ENCODE data around the gene RASL10A.
"Not testable (repeated sequence)": the region's sequence is repeated elsewhere in the genome, so short reads cannot be mapped to it uniquely, and the experiment has no call there.

RASL10A gene, protein sequence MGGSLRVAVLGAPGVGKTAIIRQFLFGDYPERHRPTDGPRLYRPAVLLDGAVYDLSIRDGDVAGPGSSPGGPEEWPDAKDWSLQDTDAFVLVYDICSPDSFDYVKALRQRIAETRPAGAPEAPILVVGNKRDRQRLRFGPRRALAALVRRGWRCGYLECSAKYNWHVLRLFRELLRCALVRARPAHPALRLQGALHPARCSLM

GRCh38 chr22:29315286-29316140 lies at the start of gene RASL10A:
Gene RASL10A, minus strand, starts transcription at chr22:29315697. Its CDS starts 451 bp downstream, at chr22:29315246.
- no peak for DNase-seq

GRCh38 chr22:29359469-29359868 lies 44.0 kb upstream of the RASL10A start:
- DNase-seq: no peak

DNA sequence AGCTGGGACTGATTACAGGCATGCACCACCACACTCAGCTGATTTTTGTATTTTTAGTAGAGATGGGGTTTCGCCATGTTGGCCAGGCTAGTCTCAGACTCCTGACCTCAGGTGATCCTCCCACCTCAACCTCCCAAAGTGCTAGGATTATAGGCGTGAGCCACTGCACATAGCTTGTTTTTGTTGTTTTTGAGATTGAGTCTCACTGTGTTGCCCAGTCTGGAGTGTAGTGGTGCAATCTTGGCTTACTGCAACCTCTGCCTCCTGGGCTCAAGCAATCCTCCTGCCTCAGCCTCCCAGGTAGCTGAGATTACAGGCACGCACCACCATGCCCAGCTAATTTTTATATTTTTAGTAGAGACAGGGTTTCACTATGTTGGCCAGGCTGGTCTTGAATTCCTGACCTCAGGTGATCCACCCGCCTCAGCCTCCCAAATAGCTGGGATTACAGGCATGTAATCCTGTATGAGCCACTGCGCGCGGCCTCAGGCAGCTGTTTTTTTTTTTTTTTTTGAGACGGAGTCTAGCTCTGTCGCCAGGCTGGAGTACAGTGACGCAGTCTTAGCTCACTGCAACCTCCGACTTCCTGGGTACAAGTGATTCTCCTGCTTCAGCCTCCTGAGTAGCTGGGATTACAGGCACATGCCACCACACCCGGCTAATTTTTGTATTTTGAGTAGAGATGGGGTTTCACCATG lies 41.8 kb upstream of the RASL10A start:
- DNase-seq: not testable (repeated sequence)

- DNase-seq: no peak
These were observed 38.4 kb upstream of the RASL10A start for GRCh38 chr22:29353860-29354259.

- DNase-seq: no peak
These were observed 37.8 kb upstream of the RASL10A start for GRCh38 chr22:29353286-29353685.

DNA sequence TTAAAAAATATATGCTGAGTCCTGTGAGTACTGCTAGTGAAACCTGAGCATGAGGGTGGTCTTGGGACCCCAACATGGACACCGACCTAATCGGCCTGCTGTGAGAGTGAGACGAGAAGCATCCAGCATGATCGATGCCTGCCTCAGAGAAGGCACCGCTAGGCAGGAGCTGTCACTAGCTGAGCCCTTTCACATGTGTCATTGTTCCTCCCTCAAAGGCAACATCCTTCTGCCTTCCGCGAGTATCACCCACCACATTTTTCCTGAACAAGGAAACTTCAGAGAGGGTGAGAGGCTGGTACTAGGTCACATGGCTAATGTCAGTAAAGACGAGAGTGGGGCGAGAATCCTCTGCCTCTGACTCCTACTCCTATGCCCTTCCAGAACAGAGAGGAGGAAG lies 37.3 kb upstream of the RASL10A start:
- no peak for DNase-seq

GRCh38 chr22:29351891-29352290 lies 36.4 kb upstream of the RASL10A start:
- no peak for DNase-seq

GRCh38 chr22:29351042-29351441 lies 35.5 kb upstream of the RASL10A start:
- no peak for DNase-seq

DNA sequence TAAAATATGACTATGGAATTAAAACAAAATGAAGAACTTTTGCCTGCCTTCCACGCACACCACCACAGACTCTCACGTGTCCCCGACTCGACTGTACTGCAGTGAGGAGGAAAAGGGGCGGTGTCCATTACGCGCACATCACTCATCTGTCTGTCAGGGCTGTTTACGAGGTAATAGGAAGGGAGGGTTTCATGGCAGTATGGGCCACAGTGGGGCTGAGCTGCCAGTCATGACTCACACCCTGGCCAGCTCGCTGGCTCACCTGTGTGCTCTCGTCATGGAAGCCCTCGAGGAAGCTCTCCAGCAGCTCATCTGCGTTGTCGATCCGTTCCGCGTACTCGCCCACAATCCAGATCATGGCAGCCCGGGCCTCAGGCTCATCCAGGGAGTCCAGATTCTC lies 33.5 kb upstream of the RASL10A start:
- no peak for DNase-seq

DNA sequence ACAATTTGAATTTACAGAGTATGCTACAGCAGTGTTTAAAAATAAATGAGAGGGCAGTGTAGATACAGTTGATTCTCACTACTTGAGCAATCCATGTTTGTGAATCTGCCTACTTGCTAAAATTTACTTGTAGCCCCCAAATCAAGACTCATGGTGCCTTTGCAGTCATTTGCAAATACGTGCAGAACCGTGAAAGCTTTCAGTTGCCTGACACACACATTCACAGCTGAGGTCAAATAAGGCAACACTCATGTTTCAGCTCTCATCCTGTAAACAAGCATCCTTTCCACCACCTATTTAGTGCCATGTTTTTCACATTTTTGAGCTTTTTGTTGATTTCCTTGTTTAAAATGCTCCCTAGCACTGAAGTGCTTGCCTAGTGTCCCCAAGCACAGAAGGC lies 32.5 kb upstream of the RASL10A start:
- DNase-seq: no peak

DNA sequence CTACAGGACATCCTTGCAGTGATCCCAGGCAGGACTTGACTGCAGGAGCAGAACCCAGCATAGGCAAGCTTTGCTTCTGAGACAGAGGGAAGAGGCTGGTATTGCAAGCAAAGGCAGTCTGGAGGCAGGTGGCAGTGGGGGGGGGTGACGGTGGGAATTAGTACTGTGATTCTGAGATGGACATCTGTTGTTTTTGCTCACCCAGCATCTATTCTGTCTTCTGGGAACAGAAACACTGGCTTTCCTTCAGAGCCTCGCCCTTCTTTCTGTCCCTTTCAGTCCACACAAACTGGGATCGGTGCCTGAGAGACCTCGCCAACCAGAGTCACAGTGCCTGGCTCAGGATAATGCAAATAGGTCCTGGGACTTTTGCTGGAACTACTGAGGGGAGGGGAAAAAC lies 31.2 kb upstream of the RASL10A start:
- no peak for DNase-seq

GRCh38 chr22:29345932-29346331 lies 30.4 kb upstream of the RASL10A start:
- DNase-seq: no peak

- DNase-seq: not testable (repeated sequence)
These were observed 29.4 kb upstream of the RASL10A start for GRCh38 chr22:29344889-29345288.

DNA sequence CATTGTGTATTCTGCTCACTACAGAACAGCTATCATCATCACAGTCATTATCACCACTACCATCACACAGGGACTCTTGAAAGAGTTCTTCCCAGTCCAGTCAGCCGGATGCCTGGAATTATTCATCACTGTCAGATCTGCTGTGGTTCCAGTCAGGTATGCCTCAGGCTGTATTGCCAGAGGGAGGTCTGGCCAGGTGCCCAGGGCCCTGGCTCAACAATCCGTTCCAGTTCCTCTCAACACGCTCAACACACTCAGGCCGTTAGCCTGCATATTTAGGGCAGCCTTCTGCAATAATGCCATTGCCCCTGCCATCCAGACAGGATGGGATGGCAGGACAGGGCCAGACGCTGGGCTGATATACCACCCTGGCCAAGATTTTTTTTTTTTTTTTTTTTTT lies 28.6 kb upstream of the RASL10A start:
- DNase-seq: no peak

GRCh38 chr22:29343313-29343805 lies 27.9 kb upstream of the RASL10A start:
- no peak for DNase-seq

DNA sequence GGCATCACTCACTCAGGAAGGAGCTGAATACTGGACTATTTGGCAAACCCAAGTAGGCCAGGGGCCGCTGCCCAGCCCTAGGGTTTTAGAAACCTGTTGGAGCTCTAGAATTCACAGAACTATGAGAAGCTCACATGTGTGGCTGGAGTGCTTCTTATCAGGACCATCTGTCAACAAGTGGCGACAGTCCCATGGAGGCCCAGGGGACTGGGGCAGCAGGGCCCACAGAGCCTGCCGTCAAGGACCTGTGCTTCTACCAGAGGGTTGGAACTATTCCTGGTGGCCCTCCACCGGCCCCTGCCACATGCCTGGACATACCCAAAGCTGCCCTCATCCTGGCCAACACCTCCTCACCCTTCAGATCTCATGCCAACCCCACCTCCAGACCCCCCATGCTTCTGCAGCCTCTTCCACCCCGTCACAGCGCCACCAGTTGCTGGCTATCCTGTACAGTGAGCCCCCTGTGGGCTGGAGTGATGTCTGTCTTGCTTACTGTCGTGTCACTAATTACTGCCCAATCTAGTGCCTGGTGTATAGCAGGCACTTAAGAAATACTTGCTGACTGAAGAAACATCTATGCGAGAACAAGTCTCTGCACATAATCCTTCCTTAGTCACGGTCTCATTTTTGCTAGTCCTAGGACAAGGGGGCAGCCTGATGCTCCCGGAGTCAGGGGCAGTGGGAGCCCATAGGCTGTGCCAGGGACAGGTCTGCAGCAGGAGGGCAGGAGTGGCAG lies 27.2 kb upstream of the RASL10A start:
- no peak for DNase-seq

DNA sequence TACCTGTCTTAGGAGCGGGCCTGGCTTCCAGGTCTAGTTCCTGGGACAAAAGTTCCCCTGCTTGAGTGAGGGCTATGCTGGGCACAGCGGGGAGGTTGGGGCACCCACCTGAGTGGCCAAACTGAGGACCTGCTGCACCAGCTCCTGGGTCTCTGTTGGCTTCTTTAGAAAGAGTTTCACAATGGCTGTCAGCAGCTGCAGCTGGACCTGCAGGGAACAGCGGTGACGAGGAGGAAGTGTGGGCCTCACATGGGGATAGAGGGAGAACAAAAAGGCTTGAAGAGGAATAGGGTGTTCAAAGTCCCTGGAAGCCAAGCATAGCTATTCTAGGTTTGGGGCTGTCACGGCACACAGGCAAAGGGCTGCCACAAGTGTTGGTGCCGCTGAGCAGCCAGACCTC lies 26.7 kb upstream of the RASL10A start:
- DNase-seq: no peak

DNA sequence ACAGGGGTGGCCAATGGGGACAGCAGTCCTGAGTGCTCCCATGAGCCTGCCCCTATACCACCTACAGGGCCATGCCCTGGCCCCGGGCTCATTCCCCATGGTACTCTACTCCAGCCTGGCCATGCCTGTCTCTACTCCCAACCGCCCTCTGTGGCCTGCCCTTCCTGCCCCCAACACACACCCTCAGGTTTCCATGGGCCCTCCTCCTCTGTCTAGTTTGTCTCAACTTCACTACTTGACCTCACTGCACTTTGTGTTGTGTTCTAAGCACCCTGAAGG lies 26.3 kb upstream of the RASL10A start:
- DNase-seq: no peak

- no peak for DNase-seq
These were observed 25.8 kb upstream of the RASL10A start for GRCh38 chr22:29341056-29341848.

- no peak for DNase-seq
These were observed 25.1 kb upstream of the RASL10A start for GRCh38 chr22:29340566-29340965.

DNA sequence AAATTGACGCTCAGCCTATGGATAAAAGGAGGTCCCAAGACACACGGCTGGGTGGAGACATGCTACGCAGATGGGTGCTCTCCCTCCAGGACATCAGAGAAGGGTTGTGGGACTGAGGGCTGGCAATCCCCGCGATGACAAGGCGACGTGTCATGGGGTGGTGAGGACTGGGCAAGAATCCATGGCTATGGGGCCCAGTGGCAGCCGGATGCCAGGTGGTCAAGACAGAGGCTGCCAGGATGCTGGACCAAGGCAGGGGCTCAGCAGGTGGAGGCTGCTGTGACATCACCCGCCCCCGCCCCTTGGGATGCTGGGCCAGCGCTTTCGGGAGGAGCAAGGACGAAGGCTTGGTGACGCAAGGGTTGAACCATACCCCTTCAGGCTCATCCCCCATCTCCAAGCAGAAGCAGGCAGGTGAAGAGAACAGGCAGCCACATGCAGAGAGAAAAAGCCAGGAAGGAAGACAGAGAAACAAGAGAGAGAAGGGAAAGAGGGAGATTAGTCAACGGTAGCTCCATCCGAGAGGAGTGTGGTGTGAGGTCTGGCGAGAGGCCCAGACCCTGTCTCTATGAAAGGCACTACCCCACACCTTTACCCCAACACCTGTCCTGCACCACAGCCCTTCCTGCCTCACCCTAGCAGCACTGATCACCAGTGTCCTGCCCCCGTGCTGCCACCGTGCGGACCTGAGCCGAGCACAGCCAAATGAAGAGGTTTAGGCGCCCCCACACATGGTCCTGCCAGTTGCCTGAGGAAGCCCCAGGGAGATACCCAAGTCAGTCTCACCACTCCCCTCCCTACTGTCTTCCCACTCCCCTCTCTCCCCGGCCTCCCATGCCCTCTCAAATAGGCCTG lies 24.1 kb upstream of the RASL10A start:
- no peak for DNase-seq
